CD8-positive, alpha-beta memory T cell (primary cell): ENCODE results near the gene FAM24B. TPM values are rescaled to one million over a fixed set of nuclear protein-coding genes. Genes with fewer than 3 reads are reported as not detected.

Source experiments
- CTCF ChIA-PET: fragments of 350-600 bp; sonication (Branson Sonifier 250); formaldehyde crosslinking; loops from one replicate; lab custom pipeline; 2021; ENCODE audit warnings: antibody characterized with exemption; lab: Charles Lee
- POLR2A ChIA-PET: fragments of 350-600 bp; sonication (Branson Sonifier 250); formaldehyde crosslinking; loops from one replicate; lab custom pipeline; 2021; ENCODE audit warnings: antibody characterized with exemption; lab: Charles Lee
- DNase-seq, 5 donors: peaks; one replicate each; pipeline versions ENCODE4 v3.0.0 to v3.0.0-alpha.2; 2020 to 2022; ENCODE audit warnings: mixed read lengths in 1 of 5
- H3K27ac ChIP-seq: one replicate; pipeline ENCODE4 v1.7.0; 2013; ENCODE audit warnings: low read depth, mild to moderate bottlenecking, low read length, moderate library complexity
- H3K27me3 ChIP-seq: 2 replicates; pipeline ENCODE4 v1.7.0; 2013; ENCODE audit warnings: low read length, mild to moderate bottlenecking; ENCODE audit not compliant: insufficient read depth, poor library complexity, severe bottlenecking
- H3K36me3 ChIP-seq: 2 replicates; pipeline ENCODE4 v1.7.0; 2013; ENCODE audit warnings: mild to moderate bottlenecking, low read length, moderate library complexity; ENCODE audit not compliant: insufficient read depth
- H3K4me1 ChIP-seq: 2 replicates; pipeline ENCODE4 v1.7.0; 2013; ENCODE audit warnings: mild to moderate bottlenecking, low read length, moderate library complexity; ENCODE audit not compliant: insufficient read depth
- H3K4me3 ChIP-seq: 2 replicates; pipeline ENCODE4 v1.7.0; 2013; ENCODE audit warnings: mild to moderate bottlenecking, low read length
- H3K9me3 ChIP-seq: 2 replicates; pipeline ENCODE4 v1.7.0; 2013; ENCODE audit warnings: mild to moderate bottlenecking, low read length
- H3K27ac Mint-ChIP-seq, 8 donors: one replicate each; pipeline ENCODE4 v1.8.0; 2020 to 2021; ENCODE audit warnings: mixed read lengths in 8 of 8, mild to moderate bottlenecking in 6 of 8, inconsistent platforms in 3 of 8, moderate library complexity in 3 of 8
- H3K27me3 Mint-ChIP-seq, 2 donors: one replicate each; pipeline ENCODE4 v1.8.0; 2020 to 2021; ENCODE audit warnings: mixed read lengths in 2 of 2, mild to moderate bottlenecking in 1 of 2, moderate library complexity in 1 of 2
- H3K36me3 Mint-ChIP-seq, 3 donors: one replicate each; pipeline ENCODE4 v1.8.0; 2020 to 2021; ENCODE audit warnings: mixed read lengths in 3 of 3, inconsistent platforms in 1 of 3, mild to moderate bottlenecking in 1 of 3
- H3K4me1 Mint-ChIP-seq, 3 donors: one replicate each; pipeline ENCODE4 v1.8.0; 2020 to 2021; ENCODE audit warnings: mixed read lengths in 3 of 3, inconsistent platforms in 1 of 3, mild to moderate bottlenecking in 1 of 3
- H3K4me3 Mint-ChIP-seq, 7 donors: one replicate each; pipeline ENCODE4 v1.8.0; 2020 to 2021; ENCODE audit warnings: mixed read lengths in 7 of 7, mild to moderate bottlenecking in 6 of 7, moderate library complexity in 4 of 7, inconsistent platforms in 2 of 7
- H3K9me3 Mint-ChIP-seq, 5 donors: one replicate each; pipeline ENCODE4 v1.8.0; 2020 to 2022; ENCODE audit warnings: mixed read lengths in 5 of 5, mild to moderate bottlenecking in 3 of 5, moderate library complexity in 2 of 5, inconsistent platforms in 1 of 5
- polyA plus RNA-seq: library from polyadenylated mRNA; unstranded; fragments of 300-500 nt; fragmentation: Illumina TruSeq; gene quantifications from one replicate; pipeline ENCODE4 v1.2.3, GENCODE V29; 2021
- total RNA-seq, 2 experiments: library from RNA; stranded (reverse); gene quantifications; one replicate each; pipeline ENCODE4 v1.2.3, GENCODE V29; 2021

FAM24B gene
- total and polyA plus RNA-seq, 3 experiments from 2014 or later: 8.5 to 11.7 (median 10.1) TPM

GRCh38 chr10:122814493-122814892 is 64.9 kb downstream of the FAM24B start:
- H3K4me3 Mint-ChIP-seq: no peak overlapping the region
- no peak overlapping the region for H3K27ac Mint-ChIP-seq
- Histone ChIP-seq H3K4me1 (no peaks in the 10 kb centered on the region), H3K27me3 (no peaks in the 10 kb centered on the region), H3K27ac (no peak overlapping the region), H3K4me3 (no peak overlapping the region), H3K9me3 (no peaks in the 10 kb centered on the region), H3K36me3 (no peaks in the 10 kb centered on the region)
- no peaks in the 10 kb centered on the region for H3K4me1 Mint-ChIP-seq
- ChIA-PET POLR2A (no interaction called here), CTCF (no interaction called here)
- H3K36me3 Mint-ChIP-seq: no peaks in the 10 kb centered on the region
- peaks cover 29 to 46% of the 10 kb centered on the region in 2 donors for H3K27me3 Mint-ChIP-seq
- DNase-seq: no peak
- peaks cover 0 to 3% (median 0%) of the 10 kb centered on the region in 5 donors for H3K9me3 Mint-ChIP-seq

GRCh38 chr10:122812751-122813150 is 66.6 kb downstream of the FAM24B start:
- Mint-ChIP-seq H3K4me1 (no peaks in the 10 kb centered on the region), H3K27ac (no peak overlapping the region), H3K27me3 (peaks cover 20 to 32% of the 10 kb centered on the region in 2 donors), H3K4me3 (no peak overlapping the region), H3K36me3 (no peaks in the 10 kb centered on the region), H3K9me3 (peaks cover 0 to 3% (median 0%) of the 10 kb centered on the region in 5 donors)
- Histone ChIP-seq H3K27ac (no peak overlapping the region), H3K4me1 (no peaks in the 10 kb centered on the region), H3K36me3 (no peaks in the 10 kb centered on the region), H3K27me3 (no peaks in the 10 kb centered on the region), H3K9me3 (no peaks in the 10 kb centered on the region), H3K4me3 (no peak overlapping the region)
- CTCF ChIA-PET: no interaction called here
- DNase-seq: no peak
- POLR2A ChIA-PET: no interaction called here

GRCh38 chr10:122802282-122802681 is 77.1 kb downstream of the FAM24B start:
- CTCF ChIA-PET: no interaction called here
- peaks cover 2 to 10% of the 10 kb centered on the region in 2 donors for H3K27me3 Mint-ChIP-seq

More at GRCh38 chr10:122802282-122802681, 77.1 kb downstream of the FAM24B start:
- H3K27me3 ChIP-seq: no peaks in the 10 kb centered on the region
- POLR2A ChIA-PET: no interaction called here
- Mint-ChIP-seq H3K4me3 (no peak overlapping the region), H3K27ac (no peak overlapping the region), H3K36me3 (no peaks in the 10 kb centered on the region), H3K4me1 (no peaks in the 10 kb centered on the region), H3K9me3 (no peaks in the 10 kb centered on the region)
- H3K4me1 ChIP-seq: no peaks in the 10 kb centered on the region
- no peak overlapping the region for H3K4me3 ChIP-seq
- no peak overlapping the region for H3K27ac ChIP-seq
- H3K36me3 ChIP-seq: no peaks in the 10 kb centered on the region
- no peaks in the 10 kb centered on the region for H3K9me3 ChIP-seq
- DNase-seq: no peak

Other genes with a start within 250 kb of the FAM24B start
- not detected for gene C10orf120, start 179.7 kb downstream of the FAM24B start, total RNA-seq
- not detected for gene C10orf120, start 179.7 kb downstream of the FAM24B start, polyA plus RNA-seq
- 1 to 10 TPM; 1.6 to 1.8 TPM for gene CUZD1, start 33.7 kb downstream of the FAM24B start, total RNA-seq
- gene CUZD1, start 33.7 kb downstream of the FAM24B start, polyA plus RNA-seq: 1.6 TPM
- gene FAM24A, start 31.0 kb upstream of the FAM24B start, total RNA-seq: not detected
- gene FAM24A, start 31.0 kb upstream of the FAM24B start, polyA plus RNA-seq: not detected
- 10 to 100 TPM in 1 of 2 experiments, 1 to 10 TPM in 1; 8.5 to 11.4 TPM for gene C10orf88, start 74.6 kb upstream of the FAM24B start, total RNA-seq
- 8.5 TPM for gene C10orf88, start 74.6 kb upstream of the FAM24B start, polyA plus RNA-seq
- gene PSTK, start 100.8 kb upstream of the FAM24B start, total RNA-seq: 1 to 10 TPM; 5.8 TPM
- gene PSTK, start 100.8 kb upstream of the FAM24B start, polyA plus RNA-seq: 8.8 TPM
- gene IKZF5, start 129.2 kb upstream of the FAM24B start, total RNA-seq: 10 to 100 TPM; 20.3 to 23.9 TPM
- 14.8 TPM for gene IKZF5, start 129.2 kb upstream of the FAM24B start, polyA plus RNA-seq
- 10 to 100 TPM; 24.4 to 27.3 TPM for gene ACADSB, start 129.4 kb upstream of the FAM24B start, total RNA-seq
- 29.2 TPM for gene ACADSB, start 129.4 kb upstream of the FAM24B start, polyA plus RNA-seq